ENCODE data around the gene PPM1L. TPM values are rescaled to one million over a fixed set of nuclear protein-coding genes. Genes with fewer than 3 reads are reported as not detected.
A peak's percentile ranks its signal among the peaks of the same experiment; 100 is the strongest.

PPM1L gene
- total RNA-seq, 1 experiment from 2014 or later: 0.41 TPM

- DNase-seq (ENCODE audit: low spot score): no peak
Measured at GRCh38 chr3:161084277-161084676, 328.2 kb downstream of the PPM1L start.

GRCh38 chr3:161093895-161094294 lies 337.9 kb downstream of the PPM1L start:
- DNase-seq (ENCODE audit: low spot score): no peak

GRCh38 chr3:161096771-161097367 lies 340.8 kb downstream of the PPM1L start:
- DNase-seq (ENCODE audit: low spot score): peak; percentile 22

GRCh38 chr3:161100994-161101393 lies 345.0 kb downstream of the PPM1L start:
- no peak for DNase-seq (ENCODE audit: low spot score)

GRCh38 chr3:161101609-161102008 lies 345.6 kb downstream of the PPM1L start:
- DNase-seq (ENCODE audit: low spot score): no peak

- DNase-seq (ENCODE audit: low spot score): no peak
Measured at GRCh38 chr3:161103776-161104385, 347.9 kb downstream of the PPM1L start.

GRCh38 chr3:161104561-161105551 lies 348.8 kb downstream of the PPM1L start, which contains the start of gene B3GALNT1:
Gene B3GALNT1 (minus strand): TSS chr3:161105349. CDS start chr3:161086754, 18,595 bp downstream.
- DNase-seq (ENCODE audit: low spot score): peak; percentile 42

- DNase-seq (ENCODE audit: low spot score): no peak
Measured at GRCh38 chr3:161107311-161107710, 351.3 kb downstream of the PPM1L start.

GRCh38 chr3:161108840-161109239 lies 352.8 kb downstream of the PPM1L start:
- peak; percentile 74 for DNase-seq (ENCODE audit: low spot score)

- DNase-seq (ENCODE audit: low spot score): no peak
Measured at GRCh38 chr3:161117646-161118045, 361.6 kb downstream of the PPM1L start.

- DNase-seq (ENCODE audit: low spot score): no peak
Measured at GRCh38 chr3:161126495-161126894, 370.5 kb downstream of the PPM1L start.

Other genes with a start within 250 kb of the PPM1L start
- gene KPNA4, start 190.7 kb upstream of the PPM1L start, total RNA-seq (2014; rRNA removed; shearing (Covaris generic)): 30.7 and 40.6 TPM in 2 replicates
- 0.21 and 0.43 TPM in 2 replicates for gene ARL14, start 79.1 kb upstream of the PPM1L start, total RNA-seq (2014; rRNA removed; shearing (Covaris generic))